HFF-Myc (cell line): ENCODE measurements around the gene INPP4B.

Experiments
- DNase-seq: peaks from one replicate; pipeline ENCODE4 v3.0.0-alpha.2; 2011; ENCODE audit warnings: low read depth; ENCODE audit errors: extremely low read depth
- H3K4me3 ChIP-seq: replicated peaks from 2 replicates; pipeline ENCODE4 v1.5.1; 2011; ENCODE audit warnings: low read depth, mild to moderate bottlenecking, control low read depth, low read length
- TF ChIP-seq, protein P1 (sequence below): IDR thresholded peaks from 2 replicates; pipeline ENCODE4 v1.5.1; 2012; ENCODE audit warnings: mild to moderate bottlenecking, low read depth, low read length, control low read depth; ENCODE audit errors: missing control alignments

Gene INPP4B

DNA sequence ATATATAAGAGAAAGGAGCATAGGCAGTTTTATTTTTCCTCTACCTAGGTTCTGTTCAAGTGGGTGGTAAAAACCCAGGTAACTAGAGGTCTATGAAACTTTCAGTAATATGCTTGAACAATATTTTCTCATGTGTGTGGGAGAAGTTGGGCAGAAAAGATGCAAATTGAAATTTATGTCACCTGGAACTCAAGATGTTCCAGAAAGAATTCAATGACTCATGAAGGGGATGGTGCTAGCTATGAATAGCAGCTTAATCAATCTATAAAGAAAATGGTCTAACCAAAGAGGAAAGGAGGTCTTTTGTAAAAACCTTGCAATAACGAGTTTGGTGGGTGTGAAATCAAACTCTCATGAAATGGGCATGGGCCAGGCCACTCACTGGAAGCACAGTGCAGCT lies 263.8 kb downstream of the INPP4B start:
- no peak overlapping the region for H3K4me3 ChIP-seq
- TF ChIP-seq, protein P1, sequence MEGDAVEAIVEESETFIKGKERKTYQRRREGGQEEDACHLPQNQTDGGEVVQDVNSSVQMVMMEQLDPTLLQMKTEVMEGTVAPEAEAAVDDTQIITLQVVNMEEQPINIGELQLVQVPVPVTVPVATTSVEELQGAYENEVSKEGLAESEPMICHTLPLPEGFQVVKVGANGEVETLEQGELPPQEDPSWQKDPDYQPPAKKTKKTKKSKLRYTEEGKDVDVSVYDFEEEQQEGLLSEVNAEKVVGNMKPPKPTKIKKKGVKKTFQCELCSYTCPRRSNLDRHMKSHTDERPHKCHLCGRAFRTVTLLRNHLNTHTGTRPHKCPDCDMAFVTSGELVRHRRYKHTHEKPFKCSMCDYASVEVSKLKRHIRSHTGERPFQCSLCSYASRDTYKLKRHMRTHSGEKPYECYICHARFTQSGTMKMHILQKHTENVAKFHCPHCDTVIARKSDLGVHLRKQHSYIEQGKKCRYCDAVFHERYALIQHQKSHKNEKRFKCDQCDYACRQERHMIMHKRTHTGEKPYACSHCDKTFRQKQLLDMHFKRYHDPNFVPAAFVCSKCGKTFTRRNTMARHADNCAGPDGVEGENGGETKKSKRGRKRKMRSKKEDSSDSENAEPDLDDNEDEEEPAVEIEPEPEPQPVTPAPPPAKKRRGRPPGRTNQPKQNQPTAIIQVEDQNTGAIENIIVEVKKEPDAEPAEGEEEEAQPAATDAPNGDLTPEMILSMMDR, result no peak
- DNase-seq, result no peak

DNA sequence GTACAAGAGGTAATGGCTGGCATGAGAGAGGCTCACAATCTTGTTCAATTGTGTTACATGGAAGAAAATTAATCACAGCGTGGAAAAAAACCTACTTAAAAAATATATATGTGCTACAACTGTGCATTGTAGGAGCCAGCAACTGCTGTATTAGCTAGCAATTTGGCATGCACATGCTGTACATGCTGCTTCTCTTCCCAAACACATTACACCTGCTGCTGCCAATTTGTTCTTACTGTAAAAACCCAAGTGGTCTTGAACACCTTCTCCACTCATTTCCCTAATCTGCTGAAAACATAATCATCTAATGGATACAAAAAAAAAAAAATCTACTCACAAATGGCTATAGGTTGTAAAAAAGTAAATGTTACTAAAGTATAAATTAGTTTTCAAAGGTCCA lies 264.2 kb downstream of the INPP4B start:
- no peak for DNase-seq
- TF ChIP-seq, protein P1, result no peak
- no peak overlapping the region for H3K4me3 ChIP-seq

DNA sequence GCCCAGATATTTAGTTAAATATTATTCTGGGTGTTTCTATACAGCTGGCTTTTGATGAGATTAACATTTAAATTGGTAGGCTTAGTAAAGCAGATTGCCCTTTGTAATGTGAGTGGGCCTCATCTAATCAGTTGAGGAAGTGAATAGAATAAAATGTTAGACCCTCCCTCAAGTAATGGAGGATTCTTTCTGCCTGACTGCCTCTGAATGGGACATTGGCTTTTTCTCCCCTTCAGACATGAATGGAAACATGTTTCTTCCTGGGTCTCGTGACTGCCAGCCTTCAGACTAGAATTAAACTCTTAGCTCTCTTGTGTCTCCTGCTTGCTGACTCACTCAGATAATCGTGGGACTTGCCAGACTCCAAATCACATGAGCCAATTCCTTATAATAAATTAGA lies 266.7 kb downstream of the INPP4B start:
- no peak overlapping the region for H3K4me3 ChIP-seq
- DNase-seq, result no peak
- TF ChIP-seq, protein P1, result no peak

- no peak for DNase-seq
- no peak overlapping the region for H3K4me3 ChIP-seq
- TF ChIP-seq, protein P1, result no peak
Measured at GRCh38 chr4:142574306-142574705, 271.8 kb downstream of the INPP4B start.

DNA sequence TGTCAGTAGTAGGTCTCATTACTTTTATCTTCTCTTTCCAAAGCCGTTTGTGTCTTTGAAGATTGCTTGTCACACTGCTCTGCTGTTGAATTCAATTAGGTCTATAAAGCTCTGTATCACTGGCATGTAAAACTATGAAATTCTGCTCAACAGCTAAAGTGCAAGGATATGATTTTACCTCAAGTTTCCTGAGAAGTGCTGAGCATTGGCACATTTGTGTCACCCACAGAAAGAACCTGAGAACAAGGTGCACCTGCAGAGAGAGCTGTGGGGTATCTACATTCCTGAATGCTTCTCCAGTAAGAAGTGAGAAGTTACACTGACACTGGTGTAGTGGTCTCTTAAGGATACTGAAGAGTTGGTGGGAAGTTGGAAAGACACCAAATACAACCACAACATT lies 274.0 kb downstream of the INPP4B start:
- no peak overlapping the region for H3K4me3 ChIP-seq
- DNase-seq, result no peak
- TF ChIP-seq, protein P1, result no peak

- TF ChIP-seq, protein P1, result no peak
- H3K4me3 ChIP-seq, result no peak overlapping the region
- DNase-seq, result no peak
Measured at GRCh38 chr4:142567620-142568451, 278.3 kb downstream of the INPP4B start.

GRCh38 chr4:142567199-142567598 lies 278.9 kb downstream of the INPP4B start:
- no peak overlapping the region for H3K4me3 ChIP-seq
- DNase-seq, result no peak
- TF ChIP-seq, protein P1, result peak; percentile 5
